HepG2 (cell line): ENCODE measurements around the gene TM4SF20. TPM values are rescaled to one million over a fixed set of nuclear protein-coding genes. Genes with fewer than 3 reads are reported as not detected.

ENCODE experiments used
- ASH2L ChIP-seq: fragments of 300-600, 200-600 bp; sonication (generic); IDR thresholded peaks from 2 replicates; pipeline ENCODE4 v1.7.0; 2017; ENCODE audit warnings: low read depth, mild to moderate bottlenecking, moderate library complexity, mixed read lengths, low read length; ENCODE audit not compliant: insufficient read length
- GTF3A ChIP-seq: sonication (generic); formaldehyde crosslinking; conservative IDR thresholded peaks from 2 replicates; pipeline ENCODE4 v1.4.0; 2020; ENCODE audit warnings: mild to moderate bottlenecking, missing genetic modification reagents
- MIER2 ChIP-seq: IDR thresholded peaks from 2 replicates; pipeline ENCODE4 v1.6.1; 2016; ENCODE audit warnings: missing biosample characterization, missing genetic modification reagents
- NCOA1 ChIP-seq: sonication (generic); formaldehyde crosslinking; IDR thresholded peaks from 2 replicates; pipeline ENCODE4 v1.9.0; 2021; ENCODE audit warnings: missing genetic modification reagents
- STAT6 ChIP-seq: sonication (generic); formaldehyde crosslinking; IDR thresholded peaks from 2 replicates; pipeline ENCODE4 v1.4.0; 2020; ENCODE audit warnings: missing genetic modification reagents, mild to moderate bottlenecking, borderline replicate concordance
- ZBTB40 ChIP-seq, 2 experiments: fragments of 450-650 bp in 1 of 2; sonication (generic) in 1 of 2; formaldehyde crosslinking in 1 of 2; IDR thresholded peaks; 2 replicates each; pipeline versions ENCODE4 v1.6.1 to v1.8.0; 2016 to 2022; ENCODE audit warnings: antibody characterized with exemption in 1 of 2, mild to moderate bottlenecking in 1 of 2, missing genetic modification reagents in 1 of 2
- polyA plus RNA-seq, 8 experiments: library from polyadenylated mRNA; depleted of rRNA in 3 of 8; stranded (reverse) in 7 of 8; unstranded in 1 of 8; fragments of >200 nt; fragmentation: Illumina TruSeq in 4 of 8; extraction: Trizol in 4 of 8; gene quantifications; 2 replicates each; pipeline versions ENCODE4 v1.2.1 to v1.2.3, GENCODE V29; 2011 to 2016; ENCODE audit warnings: low read depth in 4 of 8, missing spikeins in 1 of 8, mixed read lengths in 1 of 8; ENCODE audit not compliant: insufficient read depth in 1 of 8
- total RNA-seq, 5 experiments: library from RNA; depleted of rRNA; stranded (reverse); fragments of >200 nt; fragmentation: Illumina TruSeq; extraction: Trizol; gene quantifications; 2 replicates each; pipeline ENCODE4 v1.2.3, GENCODE V29; 2016; ENCODE audit warnings: low read depth in 1 of 5
- TF ChIP-seq, protein P1 (sequence below): IDR thresholded peaks from 2 replicates; pipeline ENCODE4 v1.6.1; 2016; ENCODE audit warnings: missing biosample characterization, missing genetic modification reagents, low read depth
- TF ChIP-seq, protein P2 (sequence below): sonication (generic); formaldehyde crosslinking; IDR thresholded peaks from 2 replicates; pipeline ENCODE4 v1.5.1; 2020; ENCODE audit warnings: mild to moderate bottlenecking, missing genetic modification reagents
- TF ChIP-seq, protein P3 (sequence below): sonication (generic); formaldehyde crosslinking; IDR thresholded peaks from 2 replicates; pipeline ENCODE4 v1.4.0; 2020; ENCODE audit warnings: mild to moderate bottlenecking, missing genetic modification reagents

TM4SF20 gene
- total and polyA plus RNA-seq, 2 of the 13 experiments (the other 11 are each of a cell fraction or from before 2014, with no cell fraction given) = not detected

DNA sequence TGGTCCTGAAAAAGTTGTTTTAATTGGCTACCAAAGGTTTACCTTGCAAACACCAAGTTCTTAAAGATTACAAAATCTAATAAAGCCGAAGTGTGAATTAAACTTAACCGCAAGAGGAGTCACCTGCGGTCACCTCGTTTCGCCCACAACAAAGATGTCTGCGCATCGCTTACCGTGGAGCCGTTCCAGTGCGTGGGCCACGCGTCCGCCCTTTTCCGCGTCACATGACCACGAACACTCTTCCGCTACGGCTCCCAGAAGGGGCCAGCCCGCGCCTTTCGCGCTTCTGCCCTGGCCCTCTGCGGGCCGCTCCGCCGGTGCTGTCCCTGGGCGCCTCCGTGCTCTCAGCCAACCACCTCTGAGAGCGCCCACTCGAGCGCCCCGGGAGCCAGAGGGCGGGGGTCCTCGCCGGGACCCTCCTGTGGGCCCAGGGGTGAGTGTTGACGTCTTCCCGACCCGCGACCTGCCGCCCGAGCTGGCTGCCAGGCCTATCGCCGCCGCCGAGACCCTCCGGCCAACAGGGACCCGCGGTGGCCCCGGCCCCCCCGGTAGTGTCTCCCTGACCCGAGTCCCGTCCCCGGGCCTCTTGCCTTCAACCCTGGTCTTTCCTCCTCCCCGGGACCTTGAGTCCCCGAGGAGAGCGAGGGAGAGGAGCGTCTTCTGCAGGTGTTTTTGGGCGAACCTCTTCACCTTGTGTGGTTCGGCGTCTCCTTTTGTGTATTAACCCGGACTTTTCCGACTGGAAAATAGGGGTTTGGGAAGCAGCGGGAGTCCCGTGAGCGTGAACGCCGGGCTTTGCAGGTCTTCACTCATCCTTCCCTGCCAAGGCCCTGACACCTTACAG is 53.9 kb downstream of the TM4SF20 start, which contains the start of gene MFF (continued):
- TF ChIP-seq ZBTB40 (IDR thresholded peaks at IDR 0.05) (no peak), ZBTB40 (CRISPR knock-in tag; IDR thresholded peaks at IDR 0.05) (peak; percentile 97), ASH2L (peak; percentile 97), MIER2 (CRISPR knock-in tag) (peak; percentile 79), GTF3A (CRISPR knock-in tag) (0 out of 2 replicates have a peak, but pooled peaks have one; percentile 40), NCOA1 (CRISPR knock-in tag) (no peak), STAT6 (0 out of 2 replicates have a peak, but pooled peaks have one; percentile 7)
- TF ChIP-seq, protein P1, sequence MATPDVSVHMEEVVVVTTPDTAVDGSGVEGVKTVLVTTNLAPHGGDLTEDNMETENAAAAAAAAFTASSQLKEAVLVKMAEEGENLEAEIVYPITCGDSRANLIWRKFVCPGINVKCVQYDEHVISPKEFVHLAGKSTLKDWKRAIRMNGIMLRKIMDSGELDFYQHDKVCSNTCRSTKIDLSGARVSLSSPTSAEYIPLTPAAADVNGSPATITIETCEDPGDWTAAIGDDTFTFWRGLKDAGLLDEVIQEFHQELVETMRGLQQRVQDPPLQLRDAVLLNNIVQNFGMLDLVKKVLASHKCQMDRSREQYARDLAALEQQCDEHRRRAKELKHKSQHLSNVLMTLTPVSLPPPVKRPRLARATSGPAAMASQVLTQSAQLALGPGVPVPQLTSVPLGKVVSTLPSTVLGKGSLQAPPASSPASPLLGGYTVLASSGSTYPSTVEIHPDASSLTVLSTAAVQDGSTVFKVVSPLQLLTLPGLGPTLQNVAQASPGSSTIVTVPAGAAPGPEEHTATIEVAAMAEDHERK (CRISPR knock-in tag) = peak; percentile 88
- TF ChIP-seq, protein P2, sequence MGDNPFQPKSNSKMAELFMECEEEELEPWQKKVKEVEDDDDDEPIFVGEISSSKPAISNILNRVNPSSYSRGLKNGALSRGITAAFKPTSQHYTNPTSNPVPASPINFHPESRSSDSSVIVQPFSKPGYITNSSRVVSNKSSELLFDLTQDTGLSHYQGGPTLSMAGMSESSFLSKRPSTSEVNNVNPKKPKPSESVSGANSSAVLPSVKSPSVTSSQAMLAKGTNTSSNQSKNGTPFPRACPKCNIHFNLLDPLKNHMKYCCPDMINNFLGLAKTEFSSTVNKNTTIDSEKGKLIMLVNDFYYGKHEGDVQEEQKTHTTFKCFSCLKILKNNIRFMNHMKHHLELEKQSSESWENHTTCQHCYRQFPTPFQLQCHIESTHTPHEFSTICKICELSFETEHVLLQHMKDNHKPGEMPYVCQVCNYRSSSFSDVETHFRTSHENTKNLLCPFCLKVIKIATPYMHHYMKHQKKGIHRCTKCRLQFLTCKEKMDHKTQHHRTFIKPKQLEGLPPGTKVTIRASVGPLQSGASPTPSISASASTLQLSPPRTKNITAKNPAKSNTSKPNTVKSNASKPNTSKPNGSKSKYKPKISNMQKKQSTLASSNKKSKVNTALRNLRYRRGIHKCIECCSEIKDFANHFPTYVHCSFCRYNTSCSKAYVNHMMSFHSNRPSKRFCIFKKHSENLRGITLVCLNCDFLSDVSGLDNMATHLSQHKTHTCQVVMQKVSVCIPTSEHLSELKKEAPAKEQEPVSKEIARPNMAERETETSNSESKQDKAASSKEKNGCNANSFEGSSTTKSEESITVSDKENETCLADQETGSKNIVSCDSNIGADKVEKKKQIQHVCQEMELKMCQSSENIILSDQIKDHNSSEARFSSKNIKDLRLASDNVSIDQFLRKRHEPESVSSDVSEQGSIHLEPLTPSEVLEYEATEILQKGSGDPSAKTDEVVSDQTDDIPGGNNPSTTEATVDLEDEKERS (CRISPR knock-in tag) = peak; percentile 88; the same call in 1 of the 2 replicates
- TF ChIP-seq, protein P3, sequence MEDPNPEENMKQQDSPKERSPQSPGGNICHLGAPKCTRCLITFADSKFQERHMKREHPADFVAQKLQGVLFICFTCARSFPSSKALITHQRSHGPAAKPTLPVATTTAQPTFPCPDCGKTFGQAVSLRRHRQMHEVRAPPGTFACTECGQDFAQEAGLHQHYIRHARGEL = no peak
